ENCODE results near the gene SPI1. TPM values are rescaled to one million over a fixed set of nuclear protein-coding genes. Genes with fewer than 3 reads are reported as not detected.

The SPI1 gene
- total and polyA plus RNA-seq, 5 donors, result 5.9 to 24.1 (median 18.2) TPM

DNA sequence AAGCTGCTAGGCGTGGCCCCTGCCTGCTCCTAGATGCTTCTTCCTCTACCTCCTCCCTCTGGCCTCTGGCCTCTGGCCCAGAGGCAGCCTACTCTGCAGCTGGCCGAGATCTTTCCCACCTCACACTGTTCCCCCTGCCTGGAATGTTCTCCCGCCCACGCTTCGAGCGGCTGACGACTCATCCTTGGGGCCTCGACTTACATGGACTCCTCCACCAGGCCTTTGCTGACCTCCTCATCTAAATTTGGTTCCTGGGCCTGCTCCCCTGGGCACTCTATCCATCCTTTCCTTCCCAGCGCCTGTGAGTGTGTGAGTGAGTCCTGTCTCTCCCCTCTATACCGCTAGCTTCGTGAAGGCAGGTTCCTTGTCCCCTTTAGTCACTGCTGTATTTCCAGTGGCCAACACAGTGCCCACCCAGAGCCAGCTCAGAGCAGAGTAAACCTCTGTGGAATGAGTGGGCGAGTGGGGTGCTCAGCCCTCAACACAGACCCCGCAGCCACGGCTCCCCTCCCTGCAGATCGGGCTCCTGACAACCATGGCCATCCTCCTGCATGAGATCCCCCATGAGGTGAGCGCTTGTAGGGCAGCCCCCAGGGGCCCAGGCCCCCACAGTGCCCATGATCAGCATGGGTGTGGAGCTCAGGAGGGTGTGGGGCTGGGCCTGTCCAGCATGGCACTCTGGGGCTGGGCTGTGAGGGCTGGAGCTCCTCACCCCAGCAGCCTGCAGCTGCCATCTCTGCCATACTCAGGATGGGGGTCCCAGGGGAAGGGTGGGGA lies 35.7 kb upstream of the SPI1 start:
- no peaks in the 10 kb centered on the region for H3K9me3 ChIP-seq (ENCODE audit: control insufficient read depth, low read length)
- H3K4me3 ChIP-seq (ENCODE audit: low read length), result no peak overlapping the region
- intact Hi-C loops (cut with DNase I), result no loop called here
- no peak overlapping the region for H3K27ac ChIP-seq (ENCODE audit: low read length)
- ATAC-seq (no peak), DNase-seq (no peak)
- peaks cover 10% of the 10 kb centered on the region for H3K4me1 ChIP-seq (ENCODE audit: control insufficient read depth, insufficient read depth, low read length)
- no peaks in the 10 kb centered on the region for H3K27me3 ChIP-seq (ENCODE audit: control insufficient read depth, insufficient read depth)
- 69% methylated on average over 16 of the region's 16 CpGs for WGBS

DNA sequence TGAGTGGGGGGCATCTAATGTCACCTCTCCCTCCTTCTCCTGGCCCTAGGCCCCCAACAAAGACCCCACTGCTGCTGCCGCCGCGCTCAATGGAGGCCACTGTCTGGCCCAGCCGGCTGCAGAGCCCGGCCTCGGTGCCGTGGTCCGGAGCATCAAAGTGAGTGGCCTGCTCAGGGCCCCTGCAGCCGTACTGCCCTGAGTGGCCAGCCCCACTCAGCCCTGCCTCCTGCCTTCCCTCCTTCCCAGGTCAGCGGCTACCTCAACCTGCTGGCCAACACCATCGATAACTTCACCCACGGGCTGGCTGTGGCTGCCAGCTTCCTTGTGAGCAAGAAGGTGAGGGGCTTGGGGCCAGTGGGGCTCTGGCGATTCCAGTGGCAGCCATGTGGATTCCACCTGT lies 35.0 kb upstream of the SPI1 start:
- H3K9me3 ChIP-seq (ENCODE audit: control insufficient read depth, low read length), result no peaks in the 10 kb centered on the region
- H3K27ac ChIP-seq (ENCODE audit: low read length), result no peak overlapping the region
- 94% methylated on average over 13 of the region's 13 CpGs for WGBS
- DNase-seq, result peak in 2 of 3 donors; percentile 41 to 59
- no peak for ATAC-seq
- H3K4me3 ChIP-seq (ENCODE audit: low read length), result no peak overlapping the region
- H3K27me3 ChIP-seq (ENCODE audit: control insufficient read depth, insufficient read depth), result no peaks in the 10 kb centered on the region
- peaks cover 10% of the 10 kb centered on the region for H3K4me1 ChIP-seq (ENCODE audit: control insufficient read depth, insufficient read depth, low read length)
- intact Hi-C loops (cut with DNase I), result no loop called here

GRCh38 chr11:47411884-47412746 lies 33.8 kb upstream of the SPI1 start:
- intact Hi-C loops (cut with DNase I), result no loop called here
- Histone ChIP-seq H3K27me3 (ENCODE audit: control insufficient read depth, insufficient read depth) (no peaks in the 10 kb centered on the region), H3K4me1 (ENCODE audit: control insufficient read depth, insufficient read depth, low read length) (peaks cover 16% of the 10 kb centered on the region), H3K4me3 (ENCODE audit: low read length) (no peak overlapping the region), H3K27ac (ENCODE audit: low read length) (no peak overlapping the region), H3K9me3 (ENCODE audit: control insufficient read depth, low read length) (no peaks in the 10 kb centered on the region)
- 76% methylated on average over 12 of the region's 12 CpGs for WGBS
- DNase-seq, result peak in 2 of 3 donors; percentile 81 to 86
- no peak for ATAC-seq

DNA sequence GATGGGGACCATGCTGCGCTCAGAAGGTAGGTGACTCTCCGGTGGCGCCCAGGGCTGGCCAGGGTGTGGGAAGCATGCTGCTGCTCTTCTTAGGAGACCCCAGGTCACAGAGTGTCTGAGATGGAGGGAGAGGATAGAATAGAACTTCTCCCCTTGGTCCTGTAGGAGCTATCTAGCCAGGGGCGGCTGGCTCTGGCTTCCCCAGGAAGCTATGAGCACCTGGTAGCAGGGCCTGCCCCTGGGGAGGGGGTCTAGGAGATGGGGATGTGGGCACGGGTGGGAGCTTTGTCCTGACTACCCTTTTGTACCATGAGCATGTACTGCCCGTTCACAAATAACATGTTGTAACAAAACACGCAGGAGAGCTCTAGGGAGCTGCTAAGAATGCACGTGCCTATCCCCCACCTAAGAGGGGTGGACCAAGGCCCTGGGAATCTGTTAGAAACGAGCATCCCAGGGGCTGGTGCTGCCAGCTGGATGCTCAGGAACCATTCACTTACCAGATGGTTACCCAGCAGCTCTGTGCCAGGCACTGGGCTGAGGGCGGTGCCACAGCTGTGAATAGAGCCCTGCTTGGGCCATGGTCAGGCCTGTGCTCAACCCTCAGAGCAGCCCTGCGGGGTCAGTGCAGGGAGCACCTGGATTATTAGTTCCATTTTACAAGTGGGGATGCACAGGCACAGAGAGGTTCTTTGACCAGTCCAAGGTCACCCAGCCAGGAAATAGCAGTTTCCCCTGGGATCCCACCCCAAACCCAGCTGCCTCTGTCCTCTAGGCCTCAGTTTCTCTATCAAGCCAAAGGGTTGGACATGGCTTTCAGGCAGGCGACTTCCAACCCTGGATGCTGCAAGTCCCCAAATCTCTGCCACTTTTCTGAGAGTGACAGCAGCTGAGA lies 32.3 kb upstream of the SPI1 start:
- DNase-seq (no peak), ATAC-seq (no peak)
- Histone ChIP-seq H3K4me1 (ENCODE audit: control insufficient read depth, insufficient read depth, low read length) (peaks cover 8% of the 10 kb centered on the region), H3K27ac (ENCODE audit: low read length) (no peak overlapping the region), H3K9me3 (ENCODE audit: control insufficient read depth, low read length) (no peaks in the 10 kb centered on the region), H3K4me3 (ENCODE audit: low read length) (no peak overlapping the region), H3K27me3 (ENCODE audit: control insufficient read depth, insufficient read depth) (no peaks in the 10 kb centered on the region)
- 75% methylated on average over 12 of the region's 12 CpGs for whole genome bisulfite sequencing
- intact Hi-C loops (cut with DNase I), result no loop called here

DNA sequence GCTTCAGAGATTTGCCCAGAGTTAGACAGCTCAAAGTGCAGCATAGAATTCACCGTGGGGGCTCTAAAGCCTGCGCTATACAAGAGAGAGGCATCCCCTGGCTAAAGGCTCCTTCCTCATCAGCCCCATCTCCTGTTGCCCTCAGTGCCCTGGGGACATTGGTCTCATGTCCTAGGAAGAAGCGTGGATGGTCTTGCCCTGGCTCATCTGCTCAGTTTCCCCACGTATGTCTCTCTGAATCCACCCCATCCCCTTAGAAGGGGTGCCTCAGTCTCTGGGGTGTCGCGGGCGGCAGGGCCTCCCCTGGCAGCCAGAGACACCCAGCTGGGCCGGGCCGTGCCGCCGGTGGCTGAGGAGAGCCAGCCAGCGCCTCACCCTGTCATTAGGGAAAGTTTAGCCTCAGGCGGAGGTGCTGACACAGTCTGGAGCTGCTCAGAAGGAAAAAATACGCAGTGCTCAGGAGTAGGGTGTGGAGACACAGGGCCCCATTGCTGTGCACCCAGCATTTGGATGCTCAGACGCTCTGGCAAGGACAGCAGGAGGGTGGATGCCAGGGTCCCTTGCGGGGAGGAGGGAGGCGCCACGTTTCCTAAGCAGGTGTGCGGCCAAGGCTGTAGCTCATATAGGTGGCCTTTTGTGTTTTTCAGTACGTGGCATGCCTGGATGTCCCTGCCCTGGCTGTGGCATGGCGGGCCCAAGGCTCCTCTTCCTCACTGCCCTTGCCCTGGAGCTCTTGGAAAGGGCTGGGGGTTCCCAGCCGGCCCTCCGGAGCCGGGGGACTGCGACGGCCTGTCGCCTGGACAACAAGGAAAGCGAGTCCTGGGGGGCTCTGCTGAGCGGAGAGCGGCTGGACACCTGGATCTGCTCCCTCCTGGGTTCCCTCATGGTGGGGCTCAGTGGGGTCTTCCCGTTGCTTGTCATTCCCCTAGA lies 31.4 kb upstream of the SPI1 start:
- ATAC-seq, result no peak
- intact Hi-C loops (cut with DNase I), result loop anchor here in 1 of 4 donors (5.0 kb wide), 1 partner anchor 37 kb away; no protein-coding TSS in a partner anchor

DNA sequence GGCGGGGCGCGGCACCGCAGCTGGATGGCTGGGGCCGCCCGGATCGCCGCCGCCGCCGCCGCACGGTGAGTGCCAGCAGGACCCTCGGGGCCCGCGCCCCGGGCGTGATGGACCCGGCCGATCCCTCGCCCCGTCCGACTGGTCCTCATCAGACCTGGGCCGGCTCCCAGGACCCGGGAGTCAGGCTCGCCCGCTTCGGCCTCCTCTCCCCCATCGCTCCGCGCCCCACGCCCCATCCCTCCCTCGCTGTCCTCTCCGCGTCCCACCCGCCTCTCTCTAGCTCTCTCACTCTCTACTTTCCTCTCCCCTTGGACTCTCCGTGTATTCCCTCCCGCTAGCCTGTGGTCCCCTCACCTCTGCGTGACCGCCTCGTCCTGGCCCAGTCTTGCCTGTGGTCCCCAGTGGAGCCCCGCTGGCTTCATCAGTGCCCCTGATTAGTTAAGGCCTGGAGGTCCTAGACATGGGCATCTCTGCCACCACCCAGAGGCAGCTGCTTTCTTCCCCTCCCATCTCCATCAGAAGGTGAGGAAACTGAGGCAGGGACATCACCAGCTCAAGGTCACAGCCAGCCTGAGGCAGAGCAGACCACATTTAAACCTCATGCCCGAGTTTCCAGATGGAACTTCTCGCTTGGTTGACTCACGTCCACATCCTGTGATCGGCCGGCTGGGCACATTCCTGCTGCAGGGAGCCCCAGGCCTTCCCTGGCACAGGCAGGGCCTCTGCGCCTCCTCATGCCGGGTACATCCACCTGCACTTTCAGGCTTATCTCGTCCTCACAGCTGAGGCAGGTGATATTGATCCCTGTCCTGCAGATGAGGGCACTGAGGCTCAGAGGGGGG lies 30.5 kb upstream of the SPI1 start:
- DNase-seq, result peak in 2 of 3 donors; percentile 72 to 77
- peak; percentile 6 to 15 for ATAC-seq
- Histone ChIP-seq H3K9me3 (ENCODE audit: control insufficient read depth, low read length) (no peaks in the 10 kb centered on the region), H3K4me1 (ENCODE audit: control insufficient read depth, insufficient read depth, low read length) (peaks cover 8% of the 10 kb centered on the region), H3K27me3 (ENCODE audit: control insufficient read depth, insufficient read depth) (no peaks in the 10 kb centered on the region), H3K4me3 (ENCODE audit: low read length) (peak overlapping the region; percentile 78), H3K27ac (ENCODE audit: low read length) (peak overlapping the region; percentile 85)
- intact Hi-C loops (cut with DNase I), result loop anchor here in 1 of 4 donors (5.0 kb wide), 1 partner anchor 37 kb away; no protein-coding TSS in a partner anchor
- WGBS, result 4% methylated on average over 50 of the region's 50 CpGs

More for the DNA sequence above, 31.4 kb upstream of the SPI1 start:
- peak overlapping the region; percentile 85 for H3K27ac ChIP-seq (ENCODE audit: low read length)
- no peaks in the 10 kb centered on the region for H3K27me3 ChIP-seq (ENCODE audit: control insufficient read depth, insufficient read depth)
- 70% methylated on average over 31 of the region's 31 CpGs for WGBS
- DNase-seq, result peak in 2 of 3 donors; percentile 67 to 68
- peak overlapping the region; percentile 78 for H3K4me3 ChIP-seq (ENCODE audit: low read length)
- no peaks in the 10 kb centered on the region for H3K9me3 ChIP-seq (ENCODE audit: control insufficient read depth, low read length)
- peaks cover 8% of the 10 kb centered on the region for H3K4me1 ChIP-seq (ENCODE audit: control insufficient read depth, insufficient read depth, low read length)

GRCh38 chr11:47407746-47408590 lies 29.6 kb upstream of the SPI1 start, which contains the start of gene SLC39A13:
Gene SLC39A13, plus strand, starts transcription at chr11:47408590. Its CDS starts 1,505 bp downstream, at chr11:47410095.
- Histone ChIP-seq H3K27ac (ENCODE audit: low read length) (peak within 1 kb of the TSS; percentile 100), H3K9me3 (ENCODE audit: control insufficient read depth, low read length) (no peaks in the 10 kb centered on the region), H3K27me3 (ENCODE audit: control insufficient read depth, insufficient read depth) (no peaks in the 10 kb centered on the region), H3K4me1 (ENCODE audit: control insufficient read depth, insufficient read depth, low read length) (peaks cover 8% of the 10 kb centered on the region), H3K4me3 (ENCODE audit: low read length) (peak within 1 kb of the TSS; percentile 78)
- DNase-seq (peak; percentile 95 to 98 (median 98)), ATAC-seq (peak; percentile 92 to 94)
- intact Hi-C loops (cut with DNase I), result loop anchor here in 1 of 4 donors (5.0 kb wide), 1 partner anchor 36 kb away; no protein-coding TSS in a partner anchor
- 2% methylated on average over 70 of the region's 70 CpGs for WGBS

- intact Hi-C loops (cut with DNase I), result loop anchor here in 1 of 4 donors (5.0 kb wide), 1 partner anchor 35 kb away; no protein-coding TSS in a partner anchor
- ATAC-seq (no peak), DNase-seq (peak in 2 of 3 donors; percentile 54 to 58)
- Histone ChIP-seq H3K27ac (ENCODE audit: low read length) (peak overlapping the region; percentile 100), H3K4me3 (ENCODE audit: low read length) (peak overlapping the region; percentile 78), H3K27me3 (ENCODE audit: control insufficient read depth, insufficient read depth) (no peaks in the 10 kb centered on the region), H3K4me1 (ENCODE audit: control insufficient read depth, insufficient read depth, low read length) (peaks cover 8% of the 10 kb centered on the region), H3K9me3 (ENCODE audit: control insufficient read depth, low read length) (no peaks in the 10 kb centered on the region)
- 50% methylated on average over 12 of the region's 12 CpGs for WGBS
These were observed 28.8 kb upstream of the SPI1 start for GRCh38 chr11:47406896-47407745.

Data from right cardiac atrium (tissue), 5 donors.